SK-N-SH treated with all-trans-retinoic acid at 6 μM for 48 hours (cell line): Measurements from ENCODE around the gene ALDH3B2.
"Not testable (repeated sequence)": the region's sequence is repeated elsewhere in the genome, so short reads cannot be mapped to it uniquely, and the experiment has no call there.

Source experiments
- ATAC-seq: fragments of 200-7000 bp; cut with Tn5 transposase; 3 replicates; pipeline ENCODE4 v1.9.1; 2020; ENCODE audit warnings: mild to moderate bottlenecking, moderate library complexity
- ARNTL ChIP-seq: fragments of 450-650 bp; formaldehyde crosslinking; IDR thresholded peaks from 2 replicates; pipeline ENCODE4 v1.5.0; 2020; ENCODE audit warnings: low read depth, mild to moderate bottlenecking, moderate library complexity, borderline replicate concordance
- BACH2 ChIP-seq: fragments of 250-450 bp; sonication (Bioruptor Pico); IDR thresholded peaks from 2 replicates; pipeline ENCODE4 v1.9.0; 2021; ENCODE audit warnings: mild to moderate bottlenecking, borderline replicate concordance
- CREB5 ChIP-seq: fragments of 250-450 bp; sonication (Bioruptor Pico); IDR thresholded peaks from 2 replicates; pipeline ENCODE4 v1.5.1; 2020; ENCODE audit warnings: low read depth, mild to moderate bottlenecking, moderate library complexity
- CSDC2 ChIP-seq: fragments of 250-450 bp; sonication (Bioruptor Pico); IDR thresholded peaks from 2 replicates; pipeline ENCODE4 v1.5.0; 2020; ENCODE audit warnings: mild to moderate bottlenecking, moderate library complexity
- ESRRG ChIP-seq: fragments of 250-450 bp; sonication (Bioruptor Pico); IDR thresholded peaks from 2 replicates; pipeline ENCODE4 v1.6.1; 2021; ENCODE audit warnings: mild to moderate bottlenecking
- GLIS3 ChIP-seq: fragments of 250-450 bp; sonication (Bioruptor Pico); IDR thresholded peaks from 2 replicates; pipeline ENCODE4 v1.5.0; 2020; ENCODE audit warnings: mild to moderate bottlenecking, moderate library complexity
- ISL1 ChIP-seq: fragments of 250-450 bp; sonication (Bioruptor Pico); IDR thresholded peaks from 2 replicates; pipeline ENCODE4 v2.1.2; 2022; ENCODE audit warnings: mild to moderate bottlenecking, moderate library complexity
- OSR1 ChIP-seq: fragments of 250-450 bp; sonication (Bioruptor Pico); IDR thresholded peaks from 2 replicates; pipeline ENCODE4 v1.8.0; 2022; ENCODE audit warnings: moderate library complexity, mild to moderate bottlenecking, inconsistent platforms
- PATZ1 ChIP-seq: fragments of 250-450 bp; sonication (Bioruptor Pico); IDR thresholded peaks from 2 replicates; pipeline ENCODE4 v1.8.0; 2020; ENCODE audit warnings: mild to moderate bottlenecking, moderate library complexity, borderline replicate concordance
- POU6F1 ChIP-seq: fragments of 250-450 bp; sonication (Bioruptor Pico); IDR thresholded peaks from 2 replicates; pipeline ENCODE4 v1.8.0; 2021; ENCODE audit warnings: low read depth, mild to moderate bottlenecking, moderate library complexity, borderline replicate concordance
- PPARA ChIP-seq: fragments of 250-450 bp; sonication (Bioruptor Pico); IDR thresholded peaks from 2 replicates; pipeline ENCODE4 v1.5.0; 2020; ENCODE audit warnings: mild to moderate bottlenecking, borderline replicate concordance
- RARB ChIP-seq: fragments of 250-450 bp; sonication (Bioruptor Pico); IDR thresholded peaks from 2 replicates; pipeline ENCODE4 v1.8.0; 2021; ENCODE audit warnings: mild to moderate bottlenecking, moderate library complexity
- SNAI2 ChIP-seq: fragments of 250-450 bp; sonication (Bioruptor Pico); IDR thresholded peaks from 2 replicates; pipeline ENCODE4 v1.5.0; 2020; ENCODE audit warnings: mild to moderate bottlenecking, moderate library complexity
- TCF4 ChIP-seq: fragments of 250-450 bp; sonication (Bioruptor Pico); IDR thresholded peaks from 2 replicates; pipeline ENCODE4 v1.8.0; 2021; ENCODE audit warnings: mild to moderate bottlenecking, moderate library complexity, borderline replicate concordance
- TOX ChIP-seq: fragments of 250-450 bp; sonication (Bioruptor Pico); IDR thresholded peaks from 2 replicates; pipeline ENCODE4 v1.8.0; 2021; ENCODE audit warnings: mild to moderate bottlenecking, moderate library complexity, borderline replicate concordance
- TSHZ2 ChIP-seq: fragments of 250-450 bp; sonication (Bioruptor Pico); IDR thresholded peaks from 2 replicates; pipeline ENCODE4 v1.5.0; 2020; ENCODE audit warnings: mild to moderate bottlenecking, moderate library complexity
- ZC3H10 ChIP-seq: fragments of 250-450 bp; sonication (Bioruptor Pico); IDR thresholded peaks from 2 replicates; pipeline ENCODE4 v1.5.1; 2021; ENCODE audit warnings: mild to moderate bottlenecking, moderate library complexity
- ZFP30 ChIP-seq: fragments of 450-650 bp; formaldehyde crosslinking; IDR thresholded peaks from 2 replicates; pipeline ENCODE4 v1.5.0; 2022; ENCODE audit warnings: mild to moderate bottlenecking, moderate library complexity
- ZNF565 ChIP-seq: fragments of 450-650 bp; formaldehyde crosslinking; conservative IDR thresholded peaks from 2 replicates; pipeline ENCODE4 v1.5.0; 2020; ENCODE audit warnings: low read depth, mild to moderate bottlenecking, moderate library complexity
- ZNF70 ChIP-seq: fragments of 450-650 bp; formaldehyde crosslinking; IDR thresholded peaks from 2 replicates; pipeline ENCODE4 v1.5.0; 2020; ENCODE audit warnings: mild to moderate bottlenecking, moderate library complexity
- TF ChIP-seq, protein P1 (sequence below): fragments of 250-450 bp; sonication (Bioruptor Pico); IDR thresholded peaks from 2 replicates; pipeline ENCODE4 v1.5.1; 2021; ENCODE audit warnings: mild to moderate bottlenecking, moderate library complexity

ALDH3B2 gene

DNA sequence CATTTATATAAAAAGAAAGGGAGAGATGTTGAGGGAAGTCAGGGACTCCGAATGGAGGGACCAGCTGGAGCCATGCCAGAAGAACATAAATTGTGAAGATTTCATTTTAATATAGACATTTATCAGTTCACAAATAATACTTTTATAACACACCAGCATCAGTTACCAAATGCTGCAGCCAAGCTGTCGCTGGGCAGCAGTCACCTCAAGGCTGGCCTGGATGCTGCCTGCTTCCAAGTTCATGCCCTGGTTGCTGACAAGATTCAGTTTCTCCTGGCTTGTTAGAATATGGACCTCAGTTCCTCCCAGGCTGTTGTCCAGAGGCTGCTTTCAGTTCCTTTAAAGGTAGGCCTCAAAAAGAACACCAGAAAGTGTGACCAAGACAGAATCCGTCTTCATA, 30.8 kb upstream of the ALDH3B2 start:
- no peak for TF ChIP-seq PPARA
- TF ChIP-seq ZC3H10, result no peak
- TF ChIP-seq, protein P1, sequence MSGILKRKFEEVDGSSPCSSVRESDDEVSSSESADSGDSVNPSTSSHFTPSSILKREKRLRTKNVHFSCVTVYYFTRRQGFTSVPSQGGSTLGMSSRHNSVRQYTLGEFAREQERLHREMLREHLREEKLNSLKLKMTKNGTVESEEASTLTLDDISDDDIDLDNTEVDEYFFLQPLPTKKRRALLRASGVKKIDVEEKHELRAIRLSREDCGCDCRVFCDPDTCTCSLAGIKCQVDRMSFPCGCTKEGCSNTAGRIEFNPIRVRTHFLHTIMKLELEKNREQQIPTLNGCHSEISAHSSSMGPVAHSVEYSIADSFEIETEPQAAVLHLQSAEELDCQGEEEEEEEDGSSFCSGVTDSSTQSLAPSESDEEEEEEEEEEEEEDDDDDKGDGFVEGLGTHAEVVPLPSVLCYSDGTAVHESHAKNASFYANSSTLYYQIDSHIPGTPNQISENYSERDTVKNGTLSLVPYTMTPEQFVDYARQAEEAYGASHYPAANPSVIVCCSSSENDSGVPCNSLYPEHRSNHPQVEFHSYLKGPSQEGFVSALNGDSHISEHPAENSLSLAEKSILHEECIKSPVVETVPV (CRISPR knock-in tag), result no peak
- TF ChIP-seq OSR1 (CRISPR knock-in tag), result no peak
- TF ChIP-seq ZNF70 (CRISPR knock-in tag), result no peak
- TF ChIP-seq ESRRG, result no peak
- TF ChIP-seq PATZ1 (CRISPR knock-in tag), result no peak
- TF ChIP-seq CREB5, result no peak
- TF ChIP-seq TSHZ2 (CRISPR knock-in tag), result no peak
- TF ChIP-seq RARB (CRISPR knock-in tag), result no peak
- TF ChIP-seq SNAI2 (CRISPR knock-in tag), result no peak
- no peak for TF ChIP-seq ZFP30 (CRISPR knock-in tag)
- TF ChIP-seq BACH2, result no peak
- TF ChIP-seq GLIS3 (CRISPR knock-in tag), result no peak
- no peak for TF ChIP-seq POU6F1
- TF ChIP-seq TCF4 (CRISPR knock-in tag), result no peak
- TF ChIP-seq ZNF565 (CRISPR knock-in tag), result no peak
- no peak for TF ChIP-seq TOX (CRISPR knock-in tag)
- TF ChIP-seq CSDC2 (CRISPR knock-in tag), result no peak
- no peak for TF ChIP-seq ARNTL (CRISPR knock-in tag)
- no peak for ATAC-seq

DNA sequence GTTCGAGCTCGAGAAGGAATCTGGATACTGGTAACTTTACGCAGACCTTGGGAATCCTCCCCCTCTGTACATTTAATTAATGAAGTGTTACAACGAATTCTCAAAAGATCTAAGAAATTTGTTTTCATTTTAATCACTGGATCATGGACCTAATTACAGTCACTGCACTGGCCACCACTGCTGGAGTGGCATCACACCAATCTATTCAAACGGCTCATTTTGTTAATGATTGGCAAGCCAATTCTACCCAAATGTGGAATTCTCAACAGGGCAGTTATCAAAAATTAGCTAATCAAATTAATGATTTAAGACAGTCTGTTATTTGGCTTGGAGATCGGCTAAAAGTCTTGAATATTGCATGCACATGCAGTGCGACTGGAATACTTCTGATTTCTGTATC, 30.1 kb upstream of the ALDH3B2 start:
- TF ChIP-seq, protein P1 (CRISPR knock-in tag), result no peak
- no peak for TF ChIP-seq ZNF70 (CRISPR knock-in tag)
- TF ChIP-seq TCF4 (CRISPR knock-in tag), result no peak
- TF ChIP-seq OSR1 (CRISPR knock-in tag), result no peak
- TF ChIP-seq PATZ1 (CRISPR knock-in tag), result no peak
- no peak for TF ChIP-seq ARNTL (CRISPR knock-in tag)
- no peak for TF ChIP-seq GLIS3 (CRISPR knock-in tag)
- no peak for TF ChIP-seq TOX (CRISPR knock-in tag)
- TF ChIP-seq ZNF565 (CRISPR knock-in tag), result no peak
- TF ChIP-seq SNAI2 (CRISPR knock-in tag), result no peak
- TF ChIP-seq TSHZ2 (CRISPR knock-in tag), result no peak
- TF ChIP-seq RARB (CRISPR knock-in tag), result no peak
- TF ChIP-seq ZC3H10, result no peak
- TF ChIP-seq PPARA, result no peak
- no peak for TF ChIP-seq ISL1

GRCh38 chr11:67703709-67704108, 29.3 kb upstream of the ALDH3B2 start:
- ATAC-seq, result not testable (repeated sequence)

More for the DNA sequence above, 30.1 kb upstream of the ALDH3B2 start:
- no peak for ATAC-seq
